Gastroesophageal sphincter (tissue), 3 donors: ENCODE results near the gene TRMT10A.
"Not testable (repeated sequence)": the region's sequence is repeated elsewhere in the genome, so short reads cannot be mapped to it uniquely, and the experiment has no call there.

Experiments
- CTCF ChIP-seq, 4 experiments: fragments of 200-600 bp in 2 of 4; fragments of 450-650 bp in 2 of 4; sonication (generic) in 1 of 4; IDR thresholded peaks; one replicate each; pipeline ENCODE4 v1.5.1; 2017 to 2019; ENCODE audit warnings: antibody characterized with exemption in 4 of 4, mild to moderate bottlenecking in 2 of 4, moderate library complexity in 2 of 4
- POLR2A ChIP-seq, 2 donors: fragments of 450-650 bp; IDR thresholded peaks; one replicate each; pipeline ENCODE4 v1.6.1; 2017; ENCODE audit warnings: antibody characterized with exemption in 2 of 2, mild to moderate bottlenecking in 2 of 2, moderate library complexity in 1 of 2

GRCh38 chr4:99534699-99535098, 29.1 kb downstream of the TRMT10A start:
- TF ChIP-seq CTCF, POLR2A (IDR thresholded peaks at IDR 0.05): not testable (repeated sequence)
